GM12801 (cell line): ENCODE data around the gene ZNF367.

Source experiments
- TF ChIP-seq, protein P1 (sequence below): IDR thresholded peaks from one replicate; pipeline ENCODE4 v1.5.1; 2011; ENCODE audit warnings: control low read depth; ENCODE audit not compliant: insufficient read length; ENCODE audit errors: extremely low read depth

The ZNF367 gene

DNA sequence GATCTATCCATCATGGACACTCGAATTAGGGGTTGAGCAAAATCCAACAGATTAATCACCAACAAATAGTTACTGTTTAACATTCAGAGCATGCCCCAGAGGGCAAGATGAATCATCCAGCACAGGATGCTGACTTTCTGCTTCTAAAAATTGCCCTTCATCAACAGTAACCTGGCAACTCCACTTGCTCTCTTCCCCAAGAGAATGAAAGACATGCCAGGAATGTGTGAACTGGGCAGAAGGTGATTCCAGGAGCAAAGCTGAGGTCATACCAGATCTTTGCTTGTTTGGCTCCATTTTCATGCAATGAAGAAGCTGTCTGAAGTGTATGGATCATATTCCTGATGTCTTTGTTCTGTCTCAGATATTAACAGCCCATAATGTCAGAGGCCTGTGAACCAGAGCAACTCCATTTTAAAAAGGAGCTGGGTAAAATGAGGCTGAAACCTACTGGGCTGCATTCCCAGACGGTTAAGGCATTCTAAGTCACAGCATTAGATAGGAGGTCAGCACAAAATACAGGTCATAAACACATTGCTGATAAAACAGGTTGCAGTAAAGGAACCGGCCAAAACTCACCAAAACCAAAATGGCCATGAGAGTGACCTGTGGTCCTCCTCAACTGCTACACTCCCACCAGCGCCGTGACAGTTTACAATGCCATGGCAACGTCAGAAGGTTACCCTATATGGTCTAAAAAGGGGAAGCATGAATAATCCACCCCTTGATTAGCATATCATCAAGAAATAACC is 2.5 kb upstream of the ZNF367 start:
- TF ChIP-seq, protein P1, sequence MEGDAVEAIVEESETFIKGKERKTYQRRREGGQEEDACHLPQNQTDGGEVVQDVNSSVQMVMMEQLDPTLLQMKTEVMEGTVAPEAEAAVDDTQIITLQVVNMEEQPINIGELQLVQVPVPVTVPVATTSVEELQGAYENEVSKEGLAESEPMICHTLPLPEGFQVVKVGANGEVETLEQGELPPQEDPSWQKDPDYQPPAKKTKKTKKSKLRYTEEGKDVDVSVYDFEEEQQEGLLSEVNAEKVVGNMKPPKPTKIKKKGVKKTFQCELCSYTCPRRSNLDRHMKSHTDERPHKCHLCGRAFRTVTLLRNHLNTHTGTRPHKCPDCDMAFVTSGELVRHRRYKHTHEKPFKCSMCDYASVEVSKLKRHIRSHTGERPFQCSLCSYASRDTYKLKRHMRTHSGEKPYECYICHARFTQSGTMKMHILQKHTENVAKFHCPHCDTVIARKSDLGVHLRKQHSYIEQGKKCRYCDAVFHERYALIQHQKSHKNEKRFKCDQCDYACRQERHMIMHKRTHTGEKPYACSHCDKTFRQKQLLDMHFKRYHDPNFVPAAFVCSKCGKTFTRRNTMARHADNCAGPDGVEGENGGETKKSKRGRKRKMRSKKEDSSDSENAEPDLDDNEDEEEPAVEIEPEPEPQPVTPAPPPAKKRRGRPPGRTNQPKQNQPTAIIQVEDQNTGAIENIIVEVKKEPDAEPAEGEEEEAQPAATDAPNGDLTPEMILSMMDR, result no peak

DNA sequence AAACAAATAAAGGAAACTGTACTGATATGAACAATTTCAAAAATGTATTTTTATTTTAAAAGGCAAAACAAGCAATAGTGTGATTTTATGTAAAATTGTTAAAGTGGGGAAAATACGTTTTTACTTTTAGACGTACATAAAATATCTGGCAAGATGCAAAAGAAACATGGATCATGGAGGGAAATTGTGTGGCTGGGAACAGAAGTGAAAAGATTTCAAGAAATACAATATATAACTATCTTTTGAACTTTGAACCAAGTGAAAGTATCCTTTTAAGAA is 1.5 kb upstream of the ZNF367 start:
- TF ChIP-seq, protein P1, result no peak

DNA sequence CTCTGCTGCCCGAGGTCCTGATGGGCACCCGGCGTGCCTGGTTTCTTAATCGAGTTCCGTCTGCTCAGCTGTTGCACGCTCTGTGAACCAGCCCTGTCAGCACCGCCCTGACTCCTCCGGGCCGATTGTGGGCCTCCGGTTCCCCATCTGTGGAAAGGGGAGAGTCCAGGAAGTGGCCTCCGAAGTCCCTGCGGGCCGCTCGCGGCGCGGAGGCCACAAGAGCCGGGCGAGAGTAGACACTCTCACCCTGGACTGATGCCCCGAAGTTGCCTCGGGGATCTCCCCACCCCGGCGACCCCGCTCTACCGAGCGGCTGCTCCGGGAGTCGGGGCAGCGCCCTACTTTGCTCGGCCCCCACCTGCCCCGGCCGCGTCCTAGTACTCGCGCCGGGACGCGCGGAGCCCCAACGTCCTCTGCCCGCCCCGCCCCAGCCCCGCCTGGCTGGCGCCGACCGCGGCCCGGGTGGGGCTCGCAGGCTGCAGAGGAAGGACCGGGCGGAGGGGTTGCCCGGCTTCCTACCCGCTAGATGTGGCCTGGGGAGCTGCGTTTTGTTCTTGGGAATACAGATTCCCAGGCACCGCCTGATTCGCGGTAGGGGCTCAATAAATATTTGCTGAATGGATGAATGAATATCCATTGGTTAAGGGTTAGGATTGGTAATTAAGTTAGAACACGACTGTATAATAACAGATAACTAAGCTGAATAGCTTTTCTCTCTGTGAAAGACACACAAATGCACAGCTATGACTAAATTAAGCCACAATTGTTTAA is 935 bp upstream of the ZNF367 start:
- TF ChIP-seq, protein P1, result no peak

DNA sequence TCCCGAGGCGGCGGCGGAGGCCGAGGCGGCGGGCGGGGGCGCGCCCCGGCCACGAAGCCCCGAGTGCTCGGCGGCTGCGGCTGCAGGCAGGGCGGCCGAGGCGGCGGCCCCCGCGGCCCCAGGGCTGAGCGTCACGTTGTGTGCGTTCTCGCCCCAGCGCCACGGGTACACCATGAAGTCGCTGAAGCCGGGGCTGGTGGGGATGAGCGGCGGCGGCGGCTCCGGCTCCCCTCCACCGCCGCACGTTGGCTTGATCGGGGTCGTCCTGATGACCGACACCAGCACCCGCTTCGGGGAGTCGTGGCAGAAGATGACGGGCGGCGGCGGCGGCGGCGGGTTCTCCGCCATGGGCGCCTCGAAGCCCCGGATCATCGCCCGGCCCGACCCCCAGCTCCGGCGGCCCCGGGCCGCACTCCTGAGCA is 498 bp downstream of the ZNF367 start:
- TF ChIP-seq, protein P1, result no peak

DNA sequence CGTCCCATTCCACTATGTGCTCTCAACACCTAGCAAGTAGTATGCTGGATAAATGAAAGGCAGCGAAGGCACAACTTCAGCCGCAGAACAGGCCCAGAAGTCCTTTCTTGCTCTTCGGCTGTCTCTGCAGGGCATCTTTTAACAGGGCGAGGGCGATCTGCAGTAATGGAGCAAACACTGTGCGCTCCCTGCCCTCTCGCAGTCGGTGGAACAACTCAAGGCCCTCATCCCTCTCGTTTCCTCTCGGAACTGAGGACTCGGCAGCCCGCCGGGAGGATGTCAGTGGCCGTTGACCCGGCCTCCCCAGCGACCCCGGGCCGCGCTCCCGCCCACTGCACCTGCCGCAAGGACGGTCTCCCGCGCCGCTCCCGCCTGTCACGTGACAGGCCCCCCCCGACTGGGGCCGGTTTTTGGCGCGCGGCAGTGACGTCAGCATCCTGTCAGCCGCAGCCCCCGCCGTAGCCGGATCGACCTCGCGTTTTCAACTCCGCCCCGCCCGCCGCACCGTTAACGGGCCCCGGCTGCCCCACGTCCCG is 1.1 kb downstream of the ZNF367 start:
- TF ChIP-seq, protein P1, result no peak

DNA sequence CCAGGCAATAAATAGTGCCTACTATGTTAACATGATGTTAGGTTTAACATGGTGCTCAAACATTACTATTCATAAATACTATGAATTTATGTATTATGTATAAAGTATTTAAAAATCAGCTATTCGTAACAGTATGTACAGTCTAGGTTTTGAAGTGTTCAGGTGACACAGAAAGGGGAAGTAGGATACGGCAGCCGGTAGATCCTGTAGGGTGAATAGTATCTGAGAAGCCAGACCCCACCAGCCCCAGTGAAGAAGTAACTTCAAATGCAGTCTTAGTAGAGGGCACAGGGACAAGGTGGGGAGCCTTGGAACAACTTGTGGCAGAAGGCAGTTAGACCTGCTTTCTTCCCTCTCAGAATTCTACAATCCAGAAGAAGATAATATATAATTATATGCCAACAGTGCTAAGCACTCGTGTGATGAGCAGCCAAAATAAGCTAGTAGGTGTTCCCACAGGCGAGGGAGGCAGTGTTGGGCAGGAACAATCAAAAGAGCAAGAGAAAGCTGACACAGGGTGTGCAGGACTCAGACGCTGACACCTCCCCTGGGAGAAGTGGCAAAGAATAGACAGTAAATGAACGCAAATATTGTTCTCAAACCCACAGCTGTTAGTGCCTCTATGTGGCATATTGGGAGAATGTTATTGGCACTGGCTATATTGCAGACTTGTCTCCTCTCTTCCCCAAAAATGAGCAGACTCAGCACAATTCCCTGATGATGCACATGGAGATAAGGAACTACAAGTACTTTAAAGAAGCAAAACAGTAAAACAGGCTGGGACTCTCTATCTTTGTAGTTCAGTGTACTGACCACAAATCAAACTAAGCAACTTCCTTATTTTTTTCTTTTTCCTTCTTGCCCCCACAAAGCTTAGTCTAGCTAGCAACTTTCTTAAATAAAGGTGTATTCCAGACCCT is 4.6 kb downstream of the ZNF367 start:
- TF ChIP-seq, protein P1, result no peak
